Astrocyte (in vitro differentiated cells and primary cell): ENCODE data around the gene CTIF. TPM values are rescaled to one million over a fixed set of nuclear protein-coding genes. Genes with fewer than 3 reads are reported as not detected.

Experiments
- DNase-seq: peaks from one replicate; pipeline ENCODE4 v3.0.0-alpha.2; 2010; ENCODE audit warnings: low read depth
- FAIRE-seq: peaks from 2 replicates; lab custom pipeline; 2011; peaks lifted over from hg19 to GRCh38; lab: Jason Lieb, UNC
- H2AFZ ChIP-seq: 2 replicates; pipeline ENCODE4 v1.6.0; 2012; ENCODE audit warnings: low read depth, low read length, inconsistent platforms
- H3K27ac ChIP-seq: 2 replicates; pipeline ENCODE4 v1.5.1; 2011; ENCODE audit warnings: low read depth, low read length, inconsistent platforms
- H3K27me3 ChIP-seq: 2 replicates; pipeline ENCODE4 v1.6.0; 2011; ENCODE audit warnings: low read length, inconsistent platforms; ENCODE audit not compliant: insufficient read depth
- H3K36me3 ChIP-seq: 2 replicates; pipeline ENCODE4 v1.5.1; 2011; ENCODE audit warnings: low read length, inconsistent platforms; ENCODE audit not compliant: insufficient read depth
- H3K4me1 ChIP-seq: 2 replicates; pipeline ENCODE4 v1.5.1; 2011; ENCODE audit warnings: low read length, inconsistent platforms; ENCODE audit not compliant: insufficient read depth
- H3K4me2 ChIP-seq: 2 replicates; pipeline ENCODE4 v1.6.0; 2012; ENCODE audit warnings: low read length, inconsistent platforms
- H3K4me3 ChIP-seq: 2 replicates; pipeline ENCODE4 v1.5.1; 2011; ENCODE audit warnings: low read depth, mild to moderate bottlenecking, low read length, inconsistent platforms; ENCODE audit not compliant: insufficient read depth
- H3K79me2 ChIP-seq: 2 replicates; pipeline ENCODE4 v1.6.0; 2012; ENCODE audit warnings: mild to moderate bottlenecking, low read length, inconsistent platforms; ENCODE audit not compliant: insufficient read depth
- H3K9ac ChIP-seq: 2 replicates; pipeline ENCODE4 v1.6.0; 2012; ENCODE audit warnings: mild to moderate bottlenecking, low read length, inconsistent platforms
- H3K9me3 ChIP-seq: 2 replicates; pipeline ENCODE4 v1.5.1; 2012; ENCODE audit warnings: low read depth, mild to moderate bottlenecking, low read length, inconsistent platforms; ENCODE audit not compliant: insufficient read depth
- H4K20me1 ChIP-seq: 2 replicates; pipeline ENCODE4 v1.6.0; 2012; ENCODE audit warnings: low read length, inconsistent platforms; ENCODE audit not compliant: insufficient read depth
- H3K27ac Mint-ChIP-seq: one replicate; pipeline ENCODE4 v1.8.0; 2021; ENCODE audit warnings: mild to moderate bottlenecking, mixed read lengths; ENCODE audit not compliant: unreplicated experiment
- H3K27me3 Mint-ChIP-seq: one replicate; pipeline ENCODE4 v1.8.0; 2021; ENCODE audit warnings: low read depth, mixed read lengths; ENCODE audit not compliant: unreplicated experiment
- H3K36me3 Mint-ChIP-seq: one replicate; pipeline ENCODE4 v1.8.0; 2021; ENCODE audit warnings: low read depth, mixed read lengths; ENCODE audit not compliant: unreplicated experiment
- H3K4me1 Mint-ChIP-seq: one replicate; pipeline ENCODE4 v1.8.0; 2021; ENCODE audit warnings: low read depth, mixed read lengths; ENCODE audit not compliant: unreplicated experiment
- H3K4me3 Mint-ChIP-seq: one replicate; pipeline ENCODE4 v1.8.0; 2021; ENCODE audit warnings: mild to moderate bottlenecking, moderate library complexity, mixed read lengths; ENCODE audit not compliant: unreplicated experiment
- H3K9me3 Mint-ChIP-seq: one replicate; pipeline ENCODE4 v1.8.0; 2021; ENCODE audit warnings: mild to moderate bottlenecking, mixed read lengths; ENCODE audit not compliant: unreplicated experiment
- EZH2 ChIP-seq: IDR thresholded peaks from 2 replicates; pipeline ENCODE4 v1.6.1; 2012; ENCODE audit warnings: mild to moderate bottlenecking, low read length, inconsistent platforms; ENCODE audit not compliant: insufficient read depth
- total RNA-seq: library from RNA; stranded (reverse); gene quantifications from 2 replicates; pipeline ENCODE4 v1.2.1, GENCODE V29; 2021
- TF ChIP-seq, protein P1 (sequence below): IDR thresholded peaks from 2 replicates; pipeline ENCODE4 v1.5.1; 2011; ENCODE audit warnings: low read depth, mild to moderate bottlenecking, inconsistent platforms, low read length, moderate library complexity; ENCODE audit not compliant: insufficient read depth

The CTIF gene
- total RNA-seq, 1 donor from 2014 or later = 101 TPM

DNA sequence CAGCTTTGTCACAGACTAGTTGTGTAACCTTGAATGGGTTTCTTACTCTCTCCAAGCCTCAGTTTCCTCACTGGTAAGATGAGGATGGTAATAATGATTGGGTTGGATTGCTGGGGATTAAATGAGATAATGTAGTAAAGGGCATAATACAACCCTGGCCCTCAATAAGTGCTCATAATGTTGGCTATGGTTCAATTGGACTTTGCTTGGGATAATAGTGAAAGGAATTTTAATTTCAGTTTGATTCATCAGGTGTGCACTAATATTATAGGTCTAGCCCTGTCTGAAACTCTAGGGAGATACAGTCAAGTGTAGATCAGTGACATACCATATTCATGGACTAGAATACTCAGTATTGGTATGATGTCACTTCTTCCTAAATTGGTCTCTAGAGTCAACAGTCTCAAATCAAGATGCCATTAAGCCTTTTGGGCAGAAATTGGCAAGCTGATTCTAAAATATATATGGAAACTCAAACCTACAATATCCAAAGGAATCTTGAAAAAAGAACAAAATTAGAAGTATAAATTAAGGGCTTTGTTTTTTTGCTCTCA is 250.5 kb downstream of the CTIF start:
- no peaks in the 10 kb centered on the region for H3K9me3 ChIP-seq
- Mint-ChIP-seq H3K4me1 (peaks cover 37% of the 10 kb centered on the region), H3K27me3 (no peaks in the 10 kb centered on the region), H3K4me3 (no peak overlapping the region), H3K9me3 (no peaks in the 10 kb centered on the region), H3K36me3 (peaks cover 41% of the 10 kb centered on the region), H3K27ac (no peak overlapping the region)
- H3K27me3 ChIP-seq = no peaks in the 10 kb centered on the region
- H3K36me3 ChIP-seq = no peaks in the 10 kb centered on the region
- TF ChIP-seq EZH2 = no peak
- TF ChIP-seq, protein P1, sequence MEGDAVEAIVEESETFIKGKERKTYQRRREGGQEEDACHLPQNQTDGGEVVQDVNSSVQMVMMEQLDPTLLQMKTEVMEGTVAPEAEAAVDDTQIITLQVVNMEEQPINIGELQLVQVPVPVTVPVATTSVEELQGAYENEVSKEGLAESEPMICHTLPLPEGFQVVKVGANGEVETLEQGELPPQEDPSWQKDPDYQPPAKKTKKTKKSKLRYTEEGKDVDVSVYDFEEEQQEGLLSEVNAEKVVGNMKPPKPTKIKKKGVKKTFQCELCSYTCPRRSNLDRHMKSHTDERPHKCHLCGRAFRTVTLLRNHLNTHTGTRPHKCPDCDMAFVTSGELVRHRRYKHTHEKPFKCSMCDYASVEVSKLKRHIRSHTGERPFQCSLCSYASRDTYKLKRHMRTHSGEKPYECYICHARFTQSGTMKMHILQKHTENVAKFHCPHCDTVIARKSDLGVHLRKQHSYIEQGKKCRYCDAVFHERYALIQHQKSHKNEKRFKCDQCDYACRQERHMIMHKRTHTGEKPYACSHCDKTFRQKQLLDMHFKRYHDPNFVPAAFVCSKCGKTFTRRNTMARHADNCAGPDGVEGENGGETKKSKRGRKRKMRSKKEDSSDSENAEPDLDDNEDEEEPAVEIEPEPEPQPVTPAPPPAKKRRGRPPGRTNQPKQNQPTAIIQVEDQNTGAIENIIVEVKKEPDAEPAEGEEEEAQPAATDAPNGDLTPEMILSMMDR = no peak
- FAIRE-seq (no peak), DNase-seq (no peak)
- H4K20me1 ChIP-seq = peaks cover 3% of the 10 kb centered on the region
- no peak overlapping the region for H3K4me3 ChIP-seq
- no peak overlapping the region for H3K4me2 ChIP-seq
- H2AFZ ChIP-seq = no peak overlapping the region
- peaks cover 30% of the 10 kb centered on the region for H3K4me1 ChIP-seq
- no peak overlapping the region for H3K27ac ChIP-seq
- H3K9ac ChIP-seq = no peak overlapping the region
- no peaks in the 10 kb centered on the region for H3K79me2 ChIP-seq

- no peaks in the 10 kb centered on the region for H3K9me3 Mint-ChIP-seq
- no peak overlapping the region for H3K4me3 ChIP-seq
- no peaks in the 10 kb centered on the region for H3K27me3 ChIP-seq
- H3K9ac ChIP-seq = no peak overlapping the region
- peaks cover 30% of the 10 kb centered on the region for H3K4me1 ChIP-seq
- no peaks in the 10 kb centered on the region for H3K79me2 ChIP-seq
- no peak for FAIRE-seq
- H3K36me3 Mint-ChIP-seq = peaks cover 33% of the 10 kb centered on the region
- DNase-seq = no peak
- H2AFZ ChIP-seq = no peak overlapping the region
- no peak overlapping the region for H3K27ac Mint-ChIP-seq
- H3K4me2 ChIP-seq = peak overlapping the region; percentile 37
- H3K4me3 Mint-ChIP-seq = no peak overlapping the region
- no peaks in the 10 kb centered on the region for H3K36me3 ChIP-seq
- H3K27ac ChIP-seq = no peak overlapping the region
- peaks cover 6% of the 10 kb centered on the region for H4K20me1 ChIP-seq
- TF ChIP-seq, protein P1 = no peak
- no peak for TF ChIP-seq EZH2
- no peaks in the 10 kb centered on the region for H3K27me3 Mint-ChIP-seq
- H3K4me1 Mint-ChIP-seq = peaks cover 33% of the 10 kb centered on the region
- no peaks in the 10 kb centered on the region for H3K9me3 ChIP-seq
Measured at GRCh38 chr18:48790226-48790863, 251.5 kb downstream of the CTIF start.

DNA sequence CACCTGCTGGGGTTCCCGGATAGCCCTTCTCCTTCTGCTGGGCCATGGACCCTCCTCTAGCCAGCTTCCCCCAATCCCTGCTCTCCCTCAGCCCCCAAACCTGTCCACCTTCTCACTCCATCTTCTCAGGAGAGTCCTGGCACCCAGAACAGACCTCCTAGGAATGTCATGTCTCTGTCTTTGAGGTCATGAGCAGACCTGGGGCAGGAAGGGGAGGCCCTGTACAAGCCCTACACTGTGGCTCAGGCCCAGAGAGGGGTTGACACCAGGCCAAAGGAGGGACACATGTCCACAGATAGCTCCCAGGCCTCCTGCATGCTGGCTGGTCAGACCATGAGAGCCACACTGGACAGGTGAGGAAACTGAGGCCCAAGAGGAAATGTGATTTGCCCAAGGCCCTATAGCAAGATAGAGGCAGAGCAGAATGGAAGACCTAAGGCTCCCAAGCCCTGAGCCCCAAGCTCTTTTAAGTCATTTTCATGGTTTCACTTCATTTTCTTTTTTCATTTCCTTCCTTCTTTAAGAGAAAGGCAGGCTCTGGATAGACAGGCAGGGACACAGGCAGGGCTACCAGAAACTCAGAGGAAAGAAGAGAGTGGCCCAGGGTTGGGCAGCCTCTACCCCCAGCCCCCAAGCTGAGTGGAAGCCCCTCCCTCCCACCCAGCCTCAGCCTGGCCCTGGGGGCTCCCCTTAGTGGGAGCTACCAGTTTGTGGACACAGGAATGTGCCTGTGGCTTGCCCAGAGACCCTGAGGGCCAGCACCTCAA is 252.2 kb downstream of the CTIF start:
- H2AFZ ChIP-seq = no peak overlapping the region
- Mint-ChIP-seq H3K9me3 (no peaks in the 10 kb centered on the region), H3K4me3 (no peak overlapping the region), H3K27me3 (no peaks in the 10 kb centered on the region), H3K4me1 (peaks cover 33% of the 10 kb centered on the region), H3K27ac (no peak overlapping the region), H3K36me3 (peaks cover 33% of the 10 kb centered on the region)
- no peak overlapping the region for H3K27ac ChIP-seq
- no peaks in the 10 kb centered on the region for H3K27me3 ChIP-seq
- H3K4me3 ChIP-seq = no peak overlapping the region
- no peak for FAIRE-seq
- no peak overlapping the region for H3K9ac ChIP-seq
- no peaks in the 10 kb centered on the region for H3K9me3 ChIP-seq
- H3K36me3 ChIP-seq = no peaks in the 10 kb centered on the region
- peaks cover 6% of the 10 kb centered on the region for H4K20me1 ChIP-seq
- H3K79me2 ChIP-seq = no peaks in the 10 kb centered on the region
- no peak overlapping the region for H3K4me2 ChIP-seq
- DNase-seq = no peak
- TF ChIP-seq, protein P1 = no peak
- no peak for TF ChIP-seq EZH2
- peaks cover 30% of the 10 kb centered on the region for H3K4me1 ChIP-seq
